ENCODE results near the gene PPP1R11. TPM values are rescaled to one million over a fixed set of nuclear protein-coding genes. Genes with fewer than 3 reads are reported as not detected.

PPP1R11 gene
- total RNA-seq, 4 donors from 2014 or later: 7.9 to 47.9 (median 23.3) TPM

- H3K9me3 ChIP-seq: no peaks in the 10 kb centered on the region
- H3K4me1 ChIP-seq: peaks cover 0 to 20% of the 10 kb centered on the region in 2 donors
- TF ChIP-seq CTCF (IDR thresholded peaks at IDR 0.05) (no peak), POLR2A (IDR thresholded peaks at IDR 0.05) (no peak)
- no peak overlapping the region for H3K4me3 ChIP-seq
- H3K27ac ChIP-seq: no peak overlapping the region
- H3K27me3 ChIP-seq: peaks cover 12 to 20% of the 10 kb centered on the region in 2 donors
- H3K36me3 ChIP-seq: no peaks in the 10 kb centered on the region
- no peak for DNase-seq
- intact Hi-C loops (cut with DNase I; ENCODE audit: low total_unique reads): no loop called here
Observed at GRCh38 chr6:30073489-30074235, 6.7 kb downstream of the PPP1R11 start.

- DNase-seq: no peak
- no peak for TF ChIP-seq POLR2A (IDR thresholded peaks at IDR 0.05)
- TF ChIP-seq CTCF (IDR thresholded peaks at IDR 0.05): no peak
- intact Hi-C loops (cut with DNase I; ENCODE audit: low total_unique reads): no loop called here
- H3K9me3 ChIP-seq: no peaks in the 10 kb centered on the region
- H3K27me3 ChIP-seq: peaks cover 12 to 20% of the 10 kb centered on the region in 2 donors
- no peak overlapping the region for H3K27ac ChIP-seq
- no peaks in the 10 kb centered on the region for H3K36me3 ChIP-seq
- peak overlapping the region in 1 of 2 donors; percentile 7 for H3K4me3 ChIP-seq
- peaks cover 0 to 20% of the 10 kb centered on the region in 2 donors for H3K4me1 ChIP-seq
Observed at GRCh38 chr6:30074331-30075093, 7.5 kb downstream of the PPP1R11 start.

- peak within 1 kb of the TSS in 1 of 2 donors; percentile 7 for H3K4me3 ChIP-seq
- DNase-seq: no peak
- H3K4me1 ChIP-seq: peaks cover 0 to 20% of the 10 kb centered on the region in 2 donors
- TF ChIP-seq POLR2A (IDR thresholded peaks at IDR 0.05): peak in 1 of 2 donors; percentile 21
- TF ChIP-seq CTCF (IDR thresholded peaks at IDR 0.05): no peak
- H3K9me3 ChIP-seq: no peaks in the 10 kb centered on the region
- H3K36me3 ChIP-seq: no peaks in the 10 kb centered on the region
- peaks cover 12 to 20% of the 10 kb centered on the region in 2 donors for H3K27me3 ChIP-seq
- no peak within 1 kb of the TSS for H3K27ac ChIP-seq
- intact Hi-C loops (cut with DNase I; ENCODE audit: low total_unique reads): no loop called here
Observed at GRCh38 chr6:30075094-30075789, 8.2 kb downstream of the PPP1R11 start, which contains the start of gene RNF39. RNF39 (minus strand) TSS chr6:30075769; CDS start chr6:30075585, 184 bp downstream.

GRCh38 chr6:30075790-30076732 is 9.1 kb downstream of the PPP1R11 start:
- Histone ChIP-seq H3K27ac (no peak overlapping the region), H3K4me1 (peaks cover 0 to 18% of the 10 kb centered on the region in 2 donors), H3K9me3 (no peaks in the 10 kb centered on the region), H3K27me3 (peaks cover 12 to 20% of the 10 kb centered on the region in 2 donors), H3K36me3 (no peaks in the 10 kb centered on the region), H3K4me3 (peak overlapping the region in 1 of 2 donors; percentile 7)
- no peak for DNase-seq
- intact Hi-C loops (cut with DNase I; ENCODE audit: low total_unique reads): no loop called here
- TF ChIP-seq POLR2A (IDR thresholded peaks at IDR 0.05) (no peak), CTCF (IDR thresholded peaks at IDR 0.05) (no peak)
